ENCODE results near the gene FILIP1L. TPM values are rescaled to one million over a fixed set of nuclear protein-coding genes. Genes with fewer than 3 reads are reported as not detected.

FILIP1L gene
- total RNA-seq, 4 donors from 2014 or later, result 113 to 149 (median 122) TPM

DNA sequence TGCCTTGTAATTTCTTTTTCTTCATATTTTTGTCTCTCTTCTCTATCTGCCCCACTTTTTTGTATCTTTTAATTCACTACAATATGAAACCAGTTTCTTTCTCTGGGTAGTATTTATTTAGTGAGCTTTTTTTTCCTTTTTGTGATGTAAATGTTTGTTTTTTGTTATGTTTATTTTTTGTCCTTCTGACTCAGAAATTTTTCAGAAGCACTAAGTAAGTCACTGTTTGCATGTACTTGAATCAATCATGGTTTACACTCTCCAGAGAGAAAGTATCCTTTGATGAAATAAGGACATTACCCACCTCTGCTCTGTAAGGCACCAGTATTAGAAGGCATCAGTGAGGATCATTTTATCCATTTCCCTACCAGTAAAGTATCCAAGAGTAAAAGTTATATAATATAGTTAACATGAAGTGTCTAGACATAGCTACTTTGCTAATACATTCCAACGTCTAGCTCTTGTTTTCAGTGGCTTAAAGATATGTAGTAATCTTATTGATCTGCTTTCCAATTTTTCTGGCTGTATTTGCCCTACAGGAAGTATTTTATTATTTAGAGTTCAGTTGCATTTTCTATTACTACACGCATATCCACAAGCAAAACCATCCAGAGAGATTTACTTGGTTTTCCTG is 25.4 kb downstream of the FILIP1L start:
- no peaks in the 10 kb centered on the region for H3K27me3 ChIP-seq
- TF ChIP-seq, protein P1, sequence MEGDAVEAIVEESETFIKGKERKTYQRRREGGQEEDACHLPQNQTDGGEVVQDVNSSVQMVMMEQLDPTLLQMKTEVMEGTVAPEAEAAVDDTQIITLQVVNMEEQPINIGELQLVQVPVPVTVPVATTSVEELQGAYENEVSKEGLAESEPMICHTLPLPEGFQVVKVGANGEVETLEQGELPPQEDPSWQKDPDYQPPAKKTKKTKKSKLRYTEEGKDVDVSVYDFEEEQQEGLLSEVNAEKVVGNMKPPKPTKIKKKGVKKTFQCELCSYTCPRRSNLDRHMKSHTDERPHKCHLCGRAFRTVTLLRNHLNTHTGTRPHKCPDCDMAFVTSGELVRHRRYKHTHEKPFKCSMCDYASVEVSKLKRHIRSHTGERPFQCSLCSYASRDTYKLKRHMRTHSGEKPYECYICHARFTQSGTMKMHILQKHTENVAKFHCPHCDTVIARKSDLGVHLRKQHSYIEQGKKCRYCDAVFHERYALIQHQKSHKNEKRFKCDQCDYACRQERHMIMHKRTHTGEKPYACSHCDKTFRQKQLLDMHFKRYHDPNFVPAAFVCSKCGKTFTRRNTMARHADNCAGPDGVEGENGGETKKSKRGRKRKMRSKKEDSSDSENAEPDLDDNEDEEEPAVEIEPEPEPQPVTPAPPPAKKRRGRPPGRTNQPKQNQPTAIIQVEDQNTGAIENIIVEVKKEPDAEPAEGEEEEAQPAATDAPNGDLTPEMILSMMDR (IDR thresholded peaks at IDR 0.05), result no peak
- no peak for TF ChIP-seq POLR2A (IDR thresholded peaks at IDR 0.05)
- TF ChIP-seq EP300 (IDR thresholded peaks at IDR 0.05), result no peak
- TF ChIP-seq POLR2AphosphoS5 (IDR thresholded peaks at IDR 0.05), result no peak
- ATAC-seq, result no peak
- H3K27ac ChIP-seq, result no peak overlapping the region
- peaks cover 7 to 35% (median 10%) of the 10 kb centered on the region in 3 donors for H3K4me1 ChIP-seq
- no peaks in the 10 kb centered on the region for H3K36me3 ChIP-seq
- 89 to 100% methylated on average over 1 to 2 of the region's 2 CpGs for WGBS, 2 donors (ENCODE audit: low coverage in 1 of 2)
- no peaks in the 10 kb centered on the region for H3K9me3 ChIP-seq
- H3K4me3 ChIP-seq, result no peak overlapping the region

DNA sequence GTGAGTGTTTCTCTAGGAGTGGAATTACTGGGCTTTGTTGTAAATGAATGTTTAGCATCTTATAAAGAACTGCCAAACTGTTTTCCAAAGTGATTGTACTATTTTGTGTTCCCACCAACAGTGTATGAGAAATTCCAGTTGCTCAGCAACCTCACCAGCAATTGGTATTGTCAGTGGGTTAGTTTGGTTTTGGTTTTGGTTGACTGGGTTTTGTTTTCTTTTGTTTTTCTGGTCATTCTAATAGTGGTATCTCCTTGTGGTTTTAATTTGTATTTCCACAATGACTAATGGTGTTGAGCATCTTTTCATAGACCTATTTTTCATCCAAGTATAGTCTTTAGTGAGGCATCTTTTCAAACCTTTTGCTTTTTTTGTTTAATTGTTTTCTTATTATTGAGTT is 27.1 kb downstream of the FILIP1L start:
- Histone ChIP-seq H3K9me3 (no peaks in the 10 kb centered on the region), H3K27ac (peak overlapping the region in 3 of 4 donors; percentile 10 to 46 (median 31)), H3K36me3 (no peaks in the 10 kb centered on the region), H3K4me3 (no peak overlapping the region), H3K27me3 (no peaks in the 10 kb centered on the region), H3K4me1 (peaks cover 7 to 35% (median 10%) of the 10 kb centered on the region in 3 donors)
- ATAC-seq, result no peak
- TF ChIP-seq POLR2A (IDR thresholded peaks at IDR 0.05) (no peak), EP300 (IDR thresholded peaks at IDR 0.05) (no peak), POLR2AphosphoS5 (IDR thresholded peaks at IDR 0.05) (no peak)
- TF ChIP-seq, protein P1 (IDR thresholded peaks at IDR 0.05), result no peak

DNA sequence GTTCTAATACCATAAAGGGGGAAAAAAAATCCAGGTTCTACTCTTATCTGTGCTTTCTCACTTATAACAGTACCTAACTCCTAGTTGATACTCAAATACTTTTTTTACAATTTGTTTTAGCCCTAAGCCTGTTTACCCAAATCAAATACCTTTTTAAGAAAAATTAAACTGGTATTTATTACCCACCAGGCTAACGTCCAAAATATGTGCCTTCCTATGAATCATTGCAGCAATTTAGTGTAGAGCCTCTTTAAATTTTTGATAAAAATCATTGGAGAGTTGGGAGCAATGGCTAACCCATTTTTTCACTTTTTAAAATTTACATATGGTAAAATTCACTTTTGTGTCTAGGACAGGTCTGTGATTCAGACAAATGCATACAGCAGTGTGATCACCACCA is 27.9 kb downstream of the FILIP1L start:
- no peak for ATAC-seq
- H3K4me3 ChIP-seq, result no peak overlapping the region
- 22 to 71% methylated on average over 1 of the region's 1 CpG for WGBS, 2 donors (ENCODE audit: low coverage in 1 of 2)
- TF ChIP-seq POLR2A (IDR thresholded peaks at IDR 0.05), result no peak
- TF ChIP-seq, protein P1 (IDR thresholded peaks at IDR 0.05), result no peak
- TF ChIP-seq POLR2AphosphoS5 (IDR thresholded peaks at IDR 0.05), result no peak
- no peak for TF ChIP-seq EP300 (IDR thresholded peaks at IDR 0.05)
- H3K36me3 ChIP-seq, result no peaks in the 10 kb centered on the region
- H3K27ac ChIP-seq, result peak overlapping the region; percentile 31 to 46 (median 42)
- peaks cover 7 to 35% (median 10%) of the 10 kb centered on the region in 3 donors for H3K4me1 ChIP-seq
- no peaks in the 10 kb centered on the region for H3K9me3 ChIP-seq
- no peaks in the 10 kb centered on the region for H3K27me3 ChIP-seq

DNA sequence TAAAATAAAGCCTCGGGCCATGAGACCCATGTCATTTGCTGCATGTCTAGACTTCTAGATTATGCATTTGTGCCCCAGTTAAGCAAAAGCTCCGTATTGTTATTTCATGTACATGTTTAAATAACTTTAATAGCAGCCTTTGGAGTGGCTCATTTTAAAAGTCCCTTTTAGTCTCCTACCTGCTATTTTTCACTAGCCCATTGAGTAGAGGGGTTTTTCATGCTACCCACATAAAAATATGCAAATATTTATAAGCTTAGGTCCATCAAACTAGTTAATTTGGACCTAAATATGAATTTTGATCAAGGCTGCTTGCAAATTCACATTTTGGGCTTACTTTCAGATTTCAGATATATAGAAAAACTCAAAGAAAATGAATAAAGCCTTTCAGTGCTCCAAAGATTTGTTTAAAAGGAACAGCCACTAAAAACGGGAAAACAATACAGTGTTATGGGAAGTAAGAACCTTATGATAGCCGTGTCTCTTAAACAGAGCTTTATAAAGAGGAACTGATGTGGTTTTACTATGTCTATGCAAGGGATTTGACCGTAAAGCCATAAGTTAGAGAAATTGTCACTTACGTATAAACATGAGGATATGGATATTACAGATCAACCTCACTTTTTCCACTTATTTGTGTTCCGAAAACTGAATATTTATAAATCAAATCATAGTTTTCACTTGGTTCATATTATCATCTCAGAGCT is 30.0 kb downstream of the FILIP1L start:
- no peaks in the 10 kb centered on the region for H3K27me3 ChIP-seq
- peaks cover 4 to 33% (median 10%) of the 10 kb centered on the region in 3 donors for H3K4me1 ChIP-seq
- whole genome bisulfite sequencing, 2 donors (ENCODE audit: low coverage in 1 of 2), result 54 to 86% methylated on average over 7 of the region's 7 CpGs
- TF ChIP-seq POLR2AphosphoS5 (IDR thresholded peaks at IDR 0.05) (no peak), EP300 (IDR thresholded peaks at IDR 0.05) (no peak), POLR2A (IDR thresholded peaks at IDR 0.05) (no peak)
- TF ChIP-seq, protein P1 (IDR thresholded peaks at IDR 0.05), result no peak
- H3K4me3 ChIP-seq, result no peak overlapping the region
- peak overlapping the region in 3 of 4 donors; percentile 31 to 46 (median 42) for H3K27ac ChIP-seq
- no peak for ATAC-seq
- H3K9me3 ChIP-seq, result no peaks in the 10 kb centered on the region
- no peaks in the 10 kb centered on the region for H3K36me3 ChIP-seq

DNA sequence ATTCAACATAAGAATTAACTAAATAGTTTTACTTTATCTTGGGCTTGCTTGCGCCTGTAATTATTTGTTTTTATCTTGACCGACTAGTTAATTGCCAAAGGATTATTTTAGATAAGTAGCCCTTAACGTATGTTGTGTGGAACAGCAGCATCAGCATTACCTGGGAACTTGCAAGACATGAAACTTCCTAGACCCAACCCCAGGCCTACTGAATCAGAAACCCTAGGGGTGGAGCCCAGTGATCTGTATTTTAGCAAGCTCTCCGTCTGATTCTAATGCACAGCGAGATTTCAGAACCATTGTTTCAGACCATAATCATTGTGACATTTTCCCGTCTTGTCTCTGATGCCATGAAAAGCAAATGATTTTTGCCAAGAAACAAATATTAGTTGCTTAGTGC is 31.1 kb downstream of the FILIP1L start:
- TF ChIP-seq, protein P1 (IDR thresholded peaks at IDR 0.05), result no peak
- no peak for TF ChIP-seq EP300 (IDR thresholded peaks at IDR 0.05)
- TF ChIP-seq POLR2AphosphoS5 (IDR thresholded peaks at IDR 0.05), result no peak
- no peak for TF ChIP-seq POLR2A (IDR thresholded peaks at IDR 0.05)
- Histone ChIP-seq H3K27ac (no peak overlapping the region), H3K4me1 (peaks cover 4 to 33% (median 7%) of the 10 kb centered on the region in 3 donors), H3K27me3 (no peaks in the 10 kb centered on the region), H3K4me3 (no peak overlapping the region), H3K9me3 (no peaks in the 10 kb centered on the region), H3K36me3 (no peaks in the 10 kb centered on the region)
- WGBS, 2 donors (ENCODE audit: low coverage in 1 of 2), result 88 to 96% methylated on average over 6 of the region's 6 CpGs
- ATAC-seq, result no peak
